ENCODE results near the gene CST3.

DNA sequence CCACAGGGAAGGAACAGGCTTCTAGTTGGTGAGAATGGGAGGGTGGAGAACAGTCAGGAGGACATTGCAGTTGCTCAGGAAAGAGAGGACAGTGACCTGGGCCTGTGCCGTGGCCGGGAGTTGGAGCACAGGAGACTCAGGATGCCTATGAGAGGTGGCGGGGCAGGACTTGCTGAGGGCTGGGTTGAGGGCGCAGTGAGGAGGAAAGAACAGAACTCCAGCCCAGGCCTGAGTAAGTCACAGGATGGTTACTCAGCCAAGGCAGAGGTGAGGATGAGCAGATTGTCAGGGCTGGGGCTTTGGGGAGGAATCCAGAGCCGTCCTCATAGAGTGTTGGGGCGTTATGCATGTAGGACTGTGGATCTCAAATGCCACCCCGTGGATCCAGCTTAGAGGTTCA lies 29.9 kb upstream of the CST3 start:
- TF ChIP-seq ZNF274 (IDR thresholded peaks at IDR 0.05; ENCODE audit: borderline replicate concordance, extremely low read depth, low read length) (no peak), RXRA (IDR thresholded peaks at IDR 0.05; ENCODE audit: insufficient read depth, low read depth, low read length) (no peak), POLR2AphosphoS5 (IDR thresholded peaks at IDR 0.05; ENCODE audit: low read depth, low read length) (no peak), EZH2 (IDR thresholded peaks at IDR 0.05; ENCODE audit: low read depth, low read length, severe bottlenecking) (no peak), TAF7 (optimal IDR thresholded peaks at IDR 0.05; ENCODE audit: borderline replicate concordance, low read depth, low read length) (no peak), KDM4A (IDR thresholded peaks at IDR 0.05; ENCODE audit: low read depth, low read length, severe bottlenecking) (no peak), GTF2F1 (IDR thresholded peaks at IDR 0.05; ENCODE audit: borderline replicate concordance, low read depth, low read length) (no peak), EP300 (IDR thresholded peaks at IDR 0.05; ENCODE audit: borderline replicate concordance in 1 of 2, low read depth in 2 of 2, low read length in 2 of 2) (no peak), POLR2A (IDR thresholded peaks at IDR 0.05; ENCODE audit: control extremely low read depth in 1 of 2, low read depth in 2 of 2, low read length in 2 of 2) (no peak), SAP30 (IDR thresholded peaks at IDR 0.05; ENCODE audit: insufficient read depth, insufficient replicate concordance, low read length) (no peak)
- TF ChIP-seq, protein P1, sequence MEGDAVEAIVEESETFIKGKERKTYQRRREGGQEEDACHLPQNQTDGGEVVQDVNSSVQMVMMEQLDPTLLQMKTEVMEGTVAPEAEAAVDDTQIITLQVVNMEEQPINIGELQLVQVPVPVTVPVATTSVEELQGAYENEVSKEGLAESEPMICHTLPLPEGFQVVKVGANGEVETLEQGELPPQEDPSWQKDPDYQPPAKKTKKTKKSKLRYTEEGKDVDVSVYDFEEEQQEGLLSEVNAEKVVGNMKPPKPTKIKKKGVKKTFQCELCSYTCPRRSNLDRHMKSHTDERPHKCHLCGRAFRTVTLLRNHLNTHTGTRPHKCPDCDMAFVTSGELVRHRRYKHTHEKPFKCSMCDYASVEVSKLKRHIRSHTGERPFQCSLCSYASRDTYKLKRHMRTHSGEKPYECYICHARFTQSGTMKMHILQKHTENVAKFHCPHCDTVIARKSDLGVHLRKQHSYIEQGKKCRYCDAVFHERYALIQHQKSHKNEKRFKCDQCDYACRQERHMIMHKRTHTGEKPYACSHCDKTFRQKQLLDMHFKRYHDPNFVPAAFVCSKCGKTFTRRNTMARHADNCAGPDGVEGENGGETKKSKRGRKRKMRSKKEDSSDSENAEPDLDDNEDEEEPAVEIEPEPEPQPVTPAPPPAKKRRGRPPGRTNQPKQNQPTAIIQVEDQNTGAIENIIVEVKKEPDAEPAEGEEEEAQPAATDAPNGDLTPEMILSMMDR (IDR thresholded peaks at IDR 0.05; ENCODE audit: control extremely low read depth in 1 of 3, insufficient read depth in 1 of 3, low read depth in 1 of 3, low read length in 3 of 3): no peak

Measured in H1 (cell line).